Brain microvascular endothelial cell (primary cell): ENCODE measurements around the gene DNAH17.

ENCODE experiments used
- DNase-seq: peaks from one replicate; pipeline ENCODE4 v3.0.0-alpha.2; 2020
- H3K27ac ChIP-seq: fragments of 250-450 bp; sonication (Bioruptor Pico); 2 replicates; pipeline ENCODE4 v1.5.1; 2020; ENCODE audit warnings: mild to moderate bottlenecking, moderate library complexity
- H3K27me3 ChIP-seq: fragments of 250-450 bp; sonication (Bioruptor Pico); replicated peaks from 2 replicates; pipeline ENCODE4 v1.5.1; 2020; ENCODE audit warnings: mild to moderate bottlenecking
- H3K36me3 ChIP-seq: fragments of 250-450 bp; sonication (Bioruptor Pico); replicated peaks from 2 replicates; pipeline ENCODE4 v1.5.1; 2020; ENCODE audit warnings: mild to moderate bottlenecking
- H3K4me3 ChIP-seq: 2 replicates; pipeline ENCODE4 v1.5.1; 2011; ENCODE audit warnings: low read depth, mild to moderate bottlenecking, control low read depth, low read length, moderate library complexity
- CTCF ChIP-seq: IDR thresholded peaks from 2 replicates; pipeline ENCODE4 v1.5.1; 2011; ENCODE audit warnings: low read depth, mild to moderate bottlenecking, moderate library complexity, low read length, control low read depth, inconsistent platforms; ENCODE audit errors: missing control alignments
- in situ Hi-C: cut with HindIII; loops from 2 replicates; pipeline ENCODE4 v1.10.0; 2017; ENCODE audit warnings: low sequenced_read_pairs, low pct_ligation_motif_present

The DNAH17 gene

GRCh38 chr17:78526231-78527025 is 50.8 kb downstream of the DNAH17 start:
- in situ Hi-C loops, result no loop called here
- no peak overlapping the region for H3K4me3 ChIP-seq
- TF ChIP-seq CTCF, result no peak

GRCh38 chr17:78525511-78526160 is 51.6 kb downstream of the DNAH17 start:
- Histone ChIP-seq H3K36me3 (no peaks in the 10 kb centered on the region), H3K27me3 (no peaks in the 10 kb centered on the region), H3K27ac (no peak overlapping the region), H3K4me3 (no peak overlapping the region)
- in situ Hi-C loops, result no loop called here
- no peak for TF ChIP-seq CTCF
- no peak for DNase-seq

More at GRCh38 chr17:78526231-78527025, 50.8 kb downstream of the DNAH17 start:
- no peak for DNase-seq
- Histone ChIP-seq H3K27me3 (no peaks in the 10 kb centered on the region), H3K27ac (no peak overlapping the region), H3K36me3 (no peaks in the 10 kb centered on the region)

GRCh38 chr17:78524870-78525510 is 52.2 kb downstream of the DNAH17 start:
- in situ Hi-C loops, result no loop called here
- no peak overlapping the region for H3K27ac ChIP-seq
- TF ChIP-seq CTCF, result no peak
- no peaks in the 10 kb centered on the region for H3K27me3 ChIP-seq
- no peak overlapping the region for H3K4me3 ChIP-seq
- no peaks in the 10 kb centered on the region for H3K36me3 ChIP-seq
- DNase-seq, result no peak

- no peaks in the 10 kb centered on the region for H3K27me3 ChIP-seq
- H3K36me3 ChIP-seq, result no peaks in the 10 kb centered on the region
- in situ Hi-C loops, result no loop called here
- no peak for TF ChIP-seq CTCF
- H3K27ac ChIP-seq, result no peak overlapping the region
- H3K4me3 ChIP-seq, result no peak overlapping the region
- DNase-seq, result no peak
These were observed 53.1 kb downstream of the DNAH17 start for GRCh38 chr17:78523934-78524655.

GRCh38 chr17:78522031-78522809 is 55.0 kb downstream of the DNAH17 start:
- H3K27me3 ChIP-seq, result no peaks in the 10 kb centered on the region
- H3K4me3 ChIP-seq, result no peak overlapping the region
- in situ Hi-C loops, result no loop called here
- no peak for TF ChIP-seq CTCF
- no peak for DNase-seq
- no peaks in the 10 kb centered on the region for H3K36me3 ChIP-seq
- H3K27ac ChIP-seq, result no peak overlapping the region
